G401 (cell line): Measurements from ENCODE around the gene TPO. TPM values are rescaled to one million over a fixed set of nuclear protein-coding genes. Genes with fewer than 3 reads are reported as not detected.

Experiments used
- DNase-seq: peaks from one replicate; pipeline ENCODE4 v3.0.0-alpha.2; 2015; ENCODE audit warnings: low spot score
- in situ Hi-C: cut with HindIII; loops from 2 replicates; pipeline ENCODE4 v1.10.0; 2016; ENCODE audit warnings: low sequenced_read_pairs, mixed read lengths
- total RNA-seq: library from RNA; depleted of rRNA; stranded (reverse); fragments of >200 nt; shearing (Covaris generic); gene quantifications from 2 replicates; pipeline ENCODE4 v1.2.3, GENCODE V29; 2014

The TPO gene
- total RNA-seq, 1 experiment from 2014 or later: not detected

DNA sequence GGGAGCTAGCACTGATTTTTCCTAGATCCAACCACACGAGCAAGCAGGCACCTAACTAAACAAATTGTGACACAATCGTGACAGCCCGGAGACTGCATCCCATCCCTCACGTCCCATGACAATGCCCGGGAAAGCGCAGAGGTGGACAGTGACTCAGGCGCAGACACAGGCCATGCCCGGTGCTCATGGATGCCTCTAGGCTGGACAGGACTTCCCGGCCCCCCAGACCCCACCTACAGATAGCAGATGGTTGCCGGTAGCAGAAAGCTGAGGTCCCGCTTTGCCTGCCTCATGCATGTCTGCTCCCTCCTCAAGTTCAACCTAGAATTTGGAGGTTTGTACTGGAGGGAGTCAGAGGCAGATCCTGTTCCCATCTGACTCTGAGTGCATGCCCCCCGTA lies 81.0 kb downstream of the TPO start:
- in situ Hi-C loops: no loop called here
- DNase-seq: no peak

DNA sequence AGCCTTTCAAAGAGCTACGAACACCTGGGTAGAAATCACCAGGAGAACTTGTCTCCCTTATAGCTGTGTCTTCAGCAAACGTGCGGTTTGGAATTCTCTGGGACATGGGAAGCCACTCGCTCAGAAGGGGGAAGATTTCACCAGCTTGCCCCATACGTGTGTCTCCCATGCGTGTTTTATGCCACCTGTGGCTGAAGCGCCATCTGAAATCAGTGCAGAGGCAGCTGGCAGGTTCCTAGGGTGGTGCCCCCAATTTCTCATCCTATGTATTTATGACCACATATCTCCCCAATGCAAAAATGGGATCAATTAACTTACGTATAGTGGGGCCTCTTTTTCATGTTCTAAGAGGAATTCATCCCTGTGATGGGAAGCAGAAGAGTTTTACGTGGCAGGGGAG lies 81.6 kb downstream of the TPO start:
- in situ Hi-C loops: no loop called here
- DNase-seq: no peak

DNA sequence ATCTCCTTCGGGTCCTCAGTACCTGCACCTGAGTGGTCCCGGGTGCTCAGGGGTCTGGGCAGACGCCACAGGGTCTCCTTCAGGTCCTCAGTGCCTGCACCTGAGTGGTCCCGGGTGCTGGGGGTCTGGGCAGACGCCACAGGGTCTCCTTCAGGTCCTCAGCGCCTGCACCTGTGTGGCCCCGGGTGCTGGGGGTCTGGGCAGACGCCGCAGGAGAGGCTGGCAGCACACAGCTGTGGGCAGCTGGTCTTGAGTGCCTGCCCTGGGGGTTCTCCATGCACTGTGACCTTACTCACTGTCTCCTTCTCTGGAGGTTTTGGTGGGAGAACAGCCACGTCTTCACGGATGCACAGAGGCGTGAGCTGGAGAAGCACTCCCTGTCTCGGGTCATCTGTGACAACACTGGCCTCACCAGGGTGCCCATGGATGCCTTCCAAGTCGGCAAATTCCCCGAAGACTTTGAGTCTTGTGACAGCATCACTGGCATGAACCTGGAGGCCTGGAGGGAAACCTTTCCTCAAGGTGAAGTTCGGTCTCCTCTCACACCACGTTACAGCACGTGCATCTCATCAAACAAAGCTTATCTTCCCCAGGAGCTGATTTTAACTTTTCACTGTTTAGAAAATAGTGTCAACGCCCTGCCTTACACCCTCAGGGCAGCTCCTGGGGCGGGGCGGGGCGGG lies 82.6 kb downstream of the TPO start:
- DNase-seq: no peak
- in situ Hi-C loops: no loop called here

DNA sequence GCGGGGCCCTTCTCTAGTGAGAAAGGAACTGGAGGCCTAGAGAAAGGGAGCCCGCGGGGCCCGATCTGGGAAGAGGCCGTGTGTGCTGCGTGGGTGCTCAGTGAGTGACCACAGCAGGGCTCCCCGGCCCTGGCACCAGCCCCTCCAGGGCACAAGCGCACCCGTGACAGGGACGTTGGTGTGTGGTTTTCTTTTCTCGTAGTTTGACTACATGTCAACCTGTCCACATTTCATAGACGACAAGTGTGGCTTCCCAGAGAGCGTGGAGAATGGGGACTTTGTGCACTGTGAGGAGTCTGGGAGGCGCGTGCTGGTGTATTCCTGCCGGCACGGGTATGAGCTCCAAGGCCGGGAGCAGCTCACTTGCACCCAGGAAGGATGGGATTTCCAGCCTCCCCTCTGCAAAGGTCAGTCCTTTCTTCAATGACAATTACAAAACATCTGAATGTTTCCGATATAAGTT lies 83.1 kb downstream of the TPO start:
- in situ Hi-C loops: no loop called here
- no peak for DNase-seq

DNA sequence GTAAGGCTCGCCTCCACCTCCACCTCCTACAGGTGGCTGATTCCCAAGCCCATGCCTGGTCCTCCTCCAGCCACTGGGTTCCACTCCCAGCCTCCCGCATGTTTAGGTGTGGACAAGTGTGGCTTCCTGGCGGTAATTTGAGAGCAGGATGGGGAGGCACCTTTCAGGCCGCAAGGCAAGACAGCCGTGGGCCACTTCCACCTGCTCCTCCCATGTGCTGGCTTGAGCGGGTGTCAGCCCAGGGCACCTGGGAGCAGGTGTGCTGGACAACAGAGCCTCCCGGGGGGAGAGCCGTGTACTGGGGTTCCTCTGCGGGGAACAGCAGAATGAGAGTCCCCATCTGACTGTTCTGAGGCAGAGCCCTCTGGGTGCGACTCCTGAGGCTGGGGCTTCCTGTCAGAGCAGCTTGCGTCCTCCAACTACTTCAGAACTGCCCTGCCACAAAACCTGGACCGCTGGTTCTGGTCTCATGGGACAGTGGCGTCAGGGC lies 83.9 kb downstream of the TPO start:
- no peak for DNase-seq
- in situ Hi-C loops: no loop called here

DNA sequence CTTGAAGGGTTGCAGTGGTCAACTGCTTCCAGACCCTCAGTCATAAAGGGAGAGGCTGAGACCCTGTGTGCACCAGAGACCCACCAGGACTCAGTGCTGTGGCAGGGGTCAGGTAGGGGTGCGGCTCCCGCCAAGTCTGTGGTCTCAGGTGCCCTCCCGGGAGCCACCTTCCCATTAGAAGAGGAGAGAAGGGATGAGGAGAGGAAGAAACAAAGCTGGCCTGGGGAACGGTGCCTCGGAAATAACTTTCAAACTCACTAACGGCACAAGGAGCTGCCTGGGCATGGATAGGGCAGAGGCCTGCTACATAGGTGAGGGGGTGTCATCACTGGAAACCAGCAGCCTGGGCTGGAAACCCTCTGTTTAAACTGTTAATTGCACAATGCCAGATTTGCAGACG lies 84.9 kb downstream of the TPO start:
- no peak for DNase-seq

DNA sequence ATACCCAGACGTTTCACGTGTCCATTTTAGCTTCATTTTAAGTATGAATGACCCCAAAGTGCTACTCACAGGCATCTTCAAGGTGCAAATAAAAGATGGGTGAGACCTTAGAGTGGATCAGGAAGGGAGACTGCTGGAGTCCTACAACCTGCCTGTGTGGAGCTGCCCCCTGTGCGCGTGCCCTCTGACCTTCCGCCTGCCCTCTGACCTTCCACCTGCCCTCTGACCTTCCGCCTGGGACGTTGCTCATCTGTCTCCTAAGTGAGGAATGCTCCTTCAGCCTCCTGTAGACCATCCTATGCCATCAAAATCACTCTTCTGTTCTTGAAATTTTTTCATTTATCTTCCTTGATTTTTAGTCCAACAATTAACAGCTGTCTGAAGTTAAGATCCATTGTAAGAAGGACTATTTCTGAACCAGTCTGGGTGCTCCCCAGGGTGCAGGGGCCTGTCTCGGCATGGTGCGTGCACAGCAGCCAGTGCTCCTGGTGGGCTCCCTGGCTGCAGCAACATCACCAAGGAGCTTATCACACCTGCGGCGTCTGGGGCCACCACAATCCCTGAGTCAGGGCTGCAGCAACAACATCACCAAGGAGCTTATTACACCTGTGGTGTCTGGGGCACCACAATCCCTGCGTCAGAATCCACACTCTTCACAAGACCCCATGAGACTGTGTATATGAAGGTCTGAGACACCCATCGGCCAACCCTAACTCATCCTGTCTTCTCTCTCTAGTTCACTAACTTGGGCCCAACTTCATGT lies 86.0 kb downstream of the TPO start:
- no peak for DNase-seq
- in situ Hi-C loops: no loop called here

More for the DNA sequence above, 84.9 kb downstream of the TPO start:
- in situ Hi-C loops: no loop called here

DNA sequence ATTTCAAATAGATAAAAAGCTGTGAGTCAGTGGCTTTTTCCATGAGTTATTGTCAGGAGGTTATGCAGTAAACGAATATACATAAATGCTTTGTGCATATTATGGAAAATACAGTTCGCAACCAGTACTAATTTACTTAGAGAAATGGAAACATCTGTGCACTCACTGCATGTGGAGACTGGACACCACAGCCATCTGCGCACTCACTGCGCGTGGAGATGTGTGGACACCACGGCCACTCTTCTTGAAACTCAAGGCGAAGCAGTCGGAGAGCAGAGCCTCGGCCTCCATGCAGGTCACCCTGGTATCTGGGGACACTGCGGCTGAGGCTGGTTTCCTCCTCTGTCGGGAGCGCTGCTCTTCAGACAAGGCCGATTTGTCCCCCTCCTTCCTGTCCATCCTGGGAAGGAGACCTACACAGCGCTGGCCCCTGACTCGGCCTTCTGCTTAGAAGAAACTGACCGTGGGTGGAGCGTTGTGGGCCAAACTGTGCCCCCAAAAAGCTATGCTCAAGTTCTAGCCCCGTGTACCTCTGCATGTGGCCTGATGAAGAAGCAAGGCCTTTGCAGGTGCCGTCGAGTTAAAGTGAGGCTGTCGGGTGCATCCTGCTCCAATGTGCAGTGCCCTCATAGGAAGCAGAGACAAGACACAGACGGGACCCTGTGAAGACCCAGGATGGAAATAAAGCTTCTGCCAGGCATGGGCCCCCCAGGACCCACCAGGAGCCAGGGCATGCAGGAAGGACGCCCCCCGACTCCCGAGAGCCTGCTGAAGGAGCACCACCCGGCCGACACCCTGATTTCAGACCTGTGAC lies 88.0 kb downstream of the TPO start:
- DNase-seq: no peak
- in situ Hi-C loops: no loop called here

DNA sequence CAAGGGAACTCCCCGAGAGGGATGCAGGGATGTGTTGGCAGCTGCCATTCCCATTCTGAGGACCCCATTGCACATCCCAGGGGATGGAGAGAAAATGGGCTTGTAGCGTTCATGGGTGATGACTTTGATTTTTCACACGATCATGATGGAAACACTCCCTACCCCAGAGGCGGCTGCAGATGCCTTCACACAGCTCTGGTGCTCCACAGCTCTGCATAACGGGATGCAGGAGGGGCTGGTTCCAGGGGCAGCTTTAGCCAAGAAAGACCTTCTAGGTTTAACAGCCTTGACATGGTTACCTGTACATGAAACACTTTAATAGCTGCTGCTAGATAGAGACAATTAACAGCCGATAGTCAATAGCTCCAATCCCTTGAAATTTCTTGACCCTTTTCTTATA lies 88.7 kb downstream of the TPO start:
- in situ Hi-C loops: no loop called here
- DNase-seq: no peak

DNA sequence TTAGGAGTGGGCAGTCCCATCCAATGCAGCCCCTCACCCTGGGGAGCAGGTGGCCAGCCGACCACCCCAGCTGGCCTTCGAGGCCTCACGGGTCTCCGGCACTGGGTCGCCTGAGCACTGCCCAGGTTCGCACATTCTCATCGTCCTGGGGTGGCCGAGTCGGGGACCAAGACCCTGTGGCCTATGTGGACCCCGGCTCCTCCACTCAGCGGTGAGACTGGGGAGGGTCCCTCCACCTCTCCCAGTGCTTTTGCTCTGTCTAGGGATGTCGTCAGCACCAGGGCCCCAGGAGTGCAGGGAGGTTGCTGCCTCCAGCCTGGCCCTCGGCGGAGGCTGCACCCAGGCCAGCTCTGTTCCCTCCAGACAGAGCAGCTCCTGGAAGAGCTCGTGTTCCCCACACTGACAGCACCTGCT lies 89.6 kb downstream of the TPO start:
- in situ Hi-C loops: no loop called here
- no peak for DNase-seq

DNA sequence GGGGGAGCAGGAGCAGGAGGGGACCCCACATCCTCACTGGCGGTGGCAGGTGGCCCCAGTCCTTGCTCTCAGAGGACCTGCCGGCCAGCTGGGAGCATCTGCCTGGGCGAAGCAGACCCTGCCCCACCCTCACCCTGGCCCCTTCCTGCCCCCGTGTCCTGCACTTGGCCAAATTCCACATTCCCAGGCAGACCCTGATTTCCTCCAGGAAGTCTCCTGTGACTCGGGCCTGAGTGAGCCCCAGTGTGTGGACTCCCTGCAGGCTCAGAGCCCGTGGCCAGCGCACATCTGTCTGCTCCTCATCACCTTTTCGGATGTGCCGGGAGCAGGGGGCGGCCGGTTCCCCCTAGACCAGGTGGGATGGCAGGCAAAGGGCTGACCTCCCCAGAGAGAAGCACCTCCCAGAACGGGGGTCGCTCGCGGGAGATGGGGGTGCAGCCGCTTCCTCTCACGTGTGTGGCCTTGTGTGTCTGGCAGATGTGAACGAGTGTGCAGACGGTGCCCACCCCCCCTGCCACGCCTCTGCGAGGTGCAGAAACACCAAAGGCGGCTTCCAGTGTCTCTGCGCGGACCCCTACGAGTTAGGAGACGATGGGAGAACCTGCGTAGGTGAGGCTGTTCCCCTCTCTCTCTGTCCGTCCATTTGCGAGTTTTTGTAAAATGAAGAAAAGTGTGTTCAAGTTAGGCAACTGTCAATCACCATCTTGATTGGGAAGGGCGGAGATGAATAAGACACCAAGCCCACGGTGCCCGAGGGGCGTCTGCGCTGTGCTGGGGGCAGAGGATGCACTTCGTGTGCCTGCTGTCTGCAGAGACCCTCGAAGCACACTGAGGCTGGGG lies 90.4 kb downstream of the TPO start:
- in situ Hi-C loops: no loop called here
- no peak for DNase-seq

DNA sequence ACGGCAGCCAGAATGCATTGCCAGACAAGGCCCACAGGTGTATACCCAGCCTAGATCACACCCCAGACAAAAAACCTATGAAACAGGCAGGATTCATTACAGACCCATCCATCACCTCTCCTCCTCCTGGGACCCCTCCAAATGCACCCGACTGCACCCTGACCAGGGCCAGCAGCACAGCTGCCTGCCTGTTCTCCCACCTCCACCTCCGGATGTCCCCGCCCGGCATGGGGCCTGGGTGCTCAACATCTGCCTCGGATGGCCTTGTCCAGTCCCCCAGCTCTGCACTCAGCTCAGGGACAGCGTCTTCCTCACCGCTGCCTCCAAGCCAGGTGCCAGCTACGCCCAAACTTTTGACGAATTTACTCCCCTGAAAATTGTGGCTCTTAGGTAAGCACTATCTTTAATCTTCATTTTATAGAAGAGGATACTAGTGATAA lies 91.1 kb downstream of the TPO start:
- no peak for DNase-seq
- in situ Hi-C loops: no loop called here

DNA sequence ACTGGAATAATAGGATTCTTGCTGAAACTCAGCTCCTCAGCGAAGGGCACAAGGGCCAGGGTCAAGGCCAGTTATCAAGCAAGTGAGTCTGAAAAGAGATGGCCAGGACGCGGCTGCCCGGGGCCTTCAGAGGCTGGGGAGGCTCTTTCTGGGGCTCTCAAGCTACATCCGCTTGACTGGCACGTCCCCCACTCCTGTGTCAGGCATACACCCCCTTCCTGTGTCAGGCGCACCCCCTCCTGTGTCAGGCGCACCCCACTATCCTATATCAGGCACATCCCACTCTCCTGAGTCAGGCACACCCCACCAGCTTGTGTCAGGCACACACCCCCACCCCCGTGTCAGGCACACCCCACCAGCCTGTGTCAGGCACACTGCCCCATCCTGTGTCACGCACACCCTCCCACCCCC lies 91.8 kb downstream of the TPO start:
- DNase-seq: no peak
- in situ Hi-C loops: no loop called here

DNA sequence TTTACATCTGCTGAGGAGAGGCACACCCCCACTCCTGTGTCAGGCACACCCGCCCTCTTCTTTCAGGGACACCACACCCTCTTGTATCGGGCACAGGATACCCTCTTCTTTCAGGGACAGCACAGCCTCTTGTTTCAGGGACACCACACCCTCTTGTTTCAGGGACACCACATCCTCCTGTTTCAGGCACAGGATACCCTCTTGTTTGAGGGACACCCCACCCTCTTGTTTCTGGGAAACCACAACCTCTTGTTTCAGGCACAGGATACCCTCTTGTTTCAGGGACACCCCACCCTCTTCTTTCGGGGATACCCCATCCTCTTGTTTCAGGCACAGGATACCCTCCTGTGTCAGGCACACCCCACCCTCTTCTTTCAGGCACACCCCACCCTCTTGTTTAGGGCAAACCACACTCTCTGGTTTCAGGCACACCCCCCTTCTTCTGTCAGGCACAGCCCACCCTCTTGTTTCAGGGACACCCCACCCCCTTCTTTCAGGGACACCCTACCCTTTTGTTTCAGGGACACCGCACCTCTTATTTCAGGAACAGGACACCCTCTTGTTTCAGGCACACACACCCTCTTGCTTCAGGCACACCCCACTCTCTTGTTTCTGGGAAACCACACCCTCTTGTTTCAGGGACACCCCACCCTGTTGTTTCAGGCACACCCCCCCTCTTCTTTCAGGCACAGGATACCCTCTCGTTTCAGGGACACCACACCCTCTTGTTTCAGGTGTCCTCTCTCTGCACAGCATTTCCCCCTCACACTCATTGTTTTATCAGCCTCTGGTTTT lies 96.2 kb downstream of the TPO start:
- in situ Hi-C loops: no loop called here
- DNase-seq: no peak

DNA sequence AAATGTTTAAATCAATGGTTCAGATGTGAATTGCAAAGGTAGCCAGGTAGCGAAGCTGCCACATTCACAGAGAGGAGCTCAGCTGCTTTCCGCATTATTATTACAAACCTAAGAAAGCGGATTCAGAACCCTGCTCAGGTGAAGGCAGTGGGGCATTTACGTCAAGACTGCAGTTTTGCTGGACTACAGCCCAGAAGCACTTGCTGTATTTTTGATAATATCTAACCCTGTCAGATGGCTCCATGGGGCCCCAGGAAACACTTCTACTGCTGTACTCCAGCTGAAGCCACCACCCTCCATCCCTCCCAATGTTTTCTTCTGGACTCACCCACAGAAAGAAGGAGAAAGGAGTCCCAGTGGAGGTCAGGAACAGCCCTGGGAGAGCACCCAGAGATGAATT lies 96.9 kb downstream of the TPO start:
- DNase-seq: no peak
- in situ Hi-C loops: no loop called here

DNA sequence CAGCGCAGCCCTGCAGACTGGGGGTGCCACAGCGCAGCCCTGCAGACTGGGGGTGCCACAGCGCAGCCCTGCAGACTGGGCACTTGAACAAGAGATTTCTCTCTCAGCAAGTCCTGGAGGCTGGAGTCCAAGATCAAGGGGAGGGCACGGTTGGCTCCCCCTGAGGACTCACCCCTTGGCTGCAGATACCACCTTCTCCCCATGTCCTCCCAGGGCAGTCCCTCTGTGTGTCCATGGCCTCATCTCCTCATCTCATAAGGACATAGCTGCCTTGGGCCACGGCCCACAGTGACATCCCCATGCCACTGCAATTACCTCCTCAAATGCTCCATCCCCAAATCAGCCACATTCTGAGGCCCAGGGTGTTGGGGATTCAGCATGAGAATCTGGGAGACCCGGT lies 98.2 kb downstream of the TPO start:
- no peak for DNase-seq
- in situ Hi-C loops: no loop called here

DNA sequence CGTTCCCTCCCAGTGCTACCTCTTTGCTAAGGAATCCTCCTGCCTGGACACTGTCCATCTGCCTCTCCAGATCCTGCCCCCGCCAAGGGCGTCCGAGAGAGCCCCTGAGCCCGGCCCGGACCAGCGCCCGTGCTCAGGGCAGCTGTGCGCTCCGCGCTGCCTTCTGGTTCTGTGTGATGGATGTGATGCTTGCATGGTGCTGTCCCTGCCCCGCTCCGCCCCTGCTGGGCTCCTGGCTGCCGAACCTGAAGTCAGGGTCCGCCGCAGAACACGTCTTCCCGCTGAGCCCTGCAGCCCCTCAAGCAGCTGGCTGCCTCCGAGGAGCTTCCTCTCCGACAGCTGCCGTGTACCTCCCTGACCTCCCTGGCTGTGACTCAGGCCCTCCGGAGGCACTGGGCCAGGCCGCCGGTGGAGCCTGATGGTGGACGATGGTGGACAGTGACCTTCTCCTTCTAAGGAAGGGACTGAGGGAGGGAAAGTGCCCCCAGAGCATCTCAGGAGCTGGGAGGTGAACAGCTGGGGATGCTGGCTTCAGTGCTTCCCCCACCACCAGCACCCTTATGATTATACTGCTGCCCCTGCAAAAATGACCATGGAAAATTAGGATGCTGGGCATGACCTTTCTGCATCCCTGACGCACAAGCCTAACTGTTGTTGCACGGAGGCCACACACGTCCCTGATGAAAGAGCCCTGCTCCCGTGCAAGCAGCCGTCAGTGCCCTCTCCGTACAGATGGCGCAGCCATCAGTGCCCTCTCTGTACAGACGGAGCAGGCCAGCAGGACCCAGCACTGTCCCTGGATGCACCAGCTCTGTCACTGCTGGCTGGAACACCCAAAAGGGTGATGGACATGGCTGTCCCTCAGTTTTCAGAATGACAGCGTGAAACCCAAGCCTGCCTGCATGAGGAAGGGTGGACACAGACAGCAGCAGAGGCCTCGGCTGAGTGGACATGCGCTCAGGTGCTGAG lies 99.3 kb downstream of the TPO start:
- no peak for DNase-seq
- in situ Hi-C loops: no loop called here
